ENCODE results near the gene LRRK2.
"Not testable (repeated sequence)": the region's sequence is repeated elsewhere in the genome, so short reads cannot be mapped to it uniquely, and the experiment has no call there.

LRRK2 gene

GRCh38 chr12:40224439-40225291 lies at the start of gene LRRK2:
Gene LRRK2, plus strand, starts transcription at chr12:40224997. Its CDS starts 135 bp downstream, at chr12:40225132.
- DNase-seq: no peak

- no peak for DNase-seq
Observed at GRCh38 chr12:40175045-40175444, 49.8 kb upstream of the LRRK2 start.

GRCh38 chr12:40175489-40175888 lies 49.3 kb upstream of the LRRK2 start:
- DNase-seq: no peak

- DNase-seq: no peak
Observed at GRCh38 chr12:40178701-40179100, 46.1 kb upstream of the LRRK2 start.

- DNase-seq: no peak
Observed at GRCh38 chr12:40181490-40181889, 43.3 kb upstream of the LRRK2 start.

GRCh38 chr12:40183715-40184114 lies 41.1 kb upstream of the LRRK2 start:
- no peak for DNase-seq

- no peak for DNase-seq
Observed at GRCh38 chr12:40184493-40185302, 40.1 kb upstream of the LRRK2 start.

- no peak for DNase-seq
Observed at GRCh38 chr12:40185303-40185693, 39.5 kb upstream of the LRRK2 start.

GRCh38 chr12:40188558-40189320 lies 36.1 kb upstream of the LRRK2 start:
- no peak for DNase-seq

GRCh38 chr12:40192704-40193255 lies 32.0 kb upstream of the LRRK2 start:
- no peak for DNase-seq

- DNase-seq: no peak
Observed at GRCh38 chr12:40194846-40195245, 30.0 kb upstream of the LRRK2 start.

- no peak for DNase-seq
Observed at GRCh38 chr12:40197590-40197989, 27.2 kb upstream of the LRRK2 start.

- DNase-seq: no peak
Observed at GRCh38 chr12:40198601-40199000, 26.2 kb upstream of the LRRK2 start.

GRCh38 chr12:40202095-40203059 lies 22.4 kb upstream of the LRRK2 start:
- no peak for DNase-seq

GRCh38 chr12:40203060-40203430 lies 21.8 kb upstream of the LRRK2 start:
- DNase-seq: no peak

- DNase-seq: no peak
Observed at GRCh38 chr12:40204337-40204736, 20.5 kb upstream of the LRRK2 start.

GRCh38 chr12:40207551-40207950 lies 17.2 kb upstream of the LRRK2 start:
- DNase-seq: no peak

GRCh38 chr12:40208707-40209446 lies 15.9 kb upstream of the LRRK2 start:
- no peak for DNase-seq

- no peak for DNase-seq
Observed at GRCh38 chr12:40209886-40210285, 14.9 kb upstream of the LRRK2 start.

GRCh38 chr12:40211186-40211585 lies 13.6 kb upstream of the LRRK2 start:
- DNase-seq: not testable (repeated sequence)

- no peak for DNase-seq
Observed at GRCh38 chr12:40212566-40212965, 12.2 kb upstream of the LRRK2 start.
